HepG2 (cell line): ENCODE data around the gene TTPAL. TPM values are rescaled to one million over a fixed set of nuclear protein-coding genes. Genes with fewer than 3 reads are reported as not detected.
A peak's percentile ranks its signal among the peaks of the same experiment; 100 is the strongest.

Experiments
- ATAC-seq: fragments of 200-7000 bp; cut with Tn5 transposase; 3 replicates; pipeline ENCODE4 v1.9.1; 2020; ENCODE audit warnings: mild to moderate bottlenecking, moderate library complexity
- BruUV-seq: library from RNA; stranded (reverse); fragments of 400-500 nt; replicated peaks from 2 replicates; lab custom pipeline; 2021; lab: Mats Ljungman, UMichigan
- CTCF ChIA-PET: fragments of 300-600 bp; formaldehyde crosslinking; extraction: SDS; loops from one replicate; lab custom pipeline; 2021; ENCODE audit warnings: low total read pairs, inconsistent platforms, low intra/inter-chr PET ratio; lab: Yijun Ruan, JAX
- POLR2A ChIA-PET: fragments of 350-600 bp; sonication (Branson Sonifier 250); formaldehyde crosslinking; loops from one replicate; lab custom pipeline; 2020; ENCODE audit warnings: antibody characterized with exemption, inconsistent platforms; lab: Yijun Ruan, JAX
- DNase-seq: peaks from one replicate; pipeline ENCODE4 v3.0.0-alpha.2; 2015; ENCODE audit warnings: low spot score
- FAIRE-seq: peaks from 3 replicates; lab custom pipeline; 2011; peaks lifted over from hg19 to GRCh38; lab: Jason Lieb, UNC
- H2AFZ ChIP-seq: one replicate; pipeline ENCODE4 v1.6.1; 2011; ENCODE audit warnings: low read length, inconsistent platforms
- H3K27ac ChIP-seq: fragments of 300-600 bp; 3 replicates; pipeline ENCODE4 v1.8.0; 2011; ENCODE audit warnings: mixed run types, mild to moderate bottlenecking, mixed read lengths, low read length, inconsistent platforms; ENCODE audit not compliant: insufficient read depth; ENCODE audit errors: extremely low read length
- H3K27me3 ChIP-seq, 2 experiments: fragments of 200-600 bp in 1 of 2; 2 replicates in 1 of 2; 3 replicates in 1 of 2; pipeline versions ENCODE4 v1.6.0 to v1.8.0; 2011; ENCODE audit warnings: low read length in 2 of 2, mild to moderate bottlenecking in 2 of 2, moderate library complexity in 2 of 2, inconsistent platforms in 1 of 2; ENCODE audit not compliant: insufficient read depth in 2 of 2, control insufficient read depth in 1 of 2
- H3K36me3 ChIP-seq, 2 experiments: fragments of 200-600 bp in 1 of 2; replicated peaks in 1 of 2; 2 replicates in 1 of 2; 3 replicates in 1 of 2; pipeline versions ENCODE4 v1.5.1 to v1.8.0; 2011; ENCODE audit warnings: low read length in 2 of 2, inconsistent platforms in 1 of 2; ENCODE audit not compliant: insufficient read depth in 2 of 2, control insufficient read depth in 1 of 2
- H3K4me1 ChIP-seq: 2 replicates; pipeline ENCODE4 v1.5.1; 2012; ENCODE audit warnings: low read length, inconsistent platforms; ENCODE audit not compliant: insufficient read depth
- H3K4me2 ChIP-seq: 2 replicates; pipeline ENCODE4 v1.6.0; 2011; ENCODE audit warnings: low read depth, low read length, inconsistent platforms
- H3K4me3 ChIP-seq, 3 experiments: fragments of 200-600 bp in 1 of 3; sonication (generic), shearing (Covaris generic) in 1 of 3; replicated peaks in 1 of 3; 2 replicates each; pipeline ENCODE4 v1.5.1; 2011 to 2016; ENCODE audit warnings: low read length in 3 of 3, inconsistent platforms in 2 of 3, low read depth in 2 of 3, mild to moderate bottlenecking in 2 of 3, control low read depth in 1 of 3, mixed read lengths in 1 of 3; ENCODE audit not compliant: insufficient read depth in 1 of 3
- H3K79me2 ChIP-seq: one replicate; pipeline ENCODE4 v1.6.1; 2011; ENCODE audit warnings: low read length, inconsistent platforms; ENCODE audit not compliant: insufficient read depth
- H3K9ac ChIP-seq: 2 replicates; pipeline ENCODE4 v1.6.0; 2011; ENCODE audit warnings: mild to moderate bottlenecking, low read depth, low read length, inconsistent platforms; ENCODE audit not compliant: insufficient read depth
- H3K9me3 ChIP-seq: 2 replicates; pipeline ENCODE4 v1.5.1; 2012; ENCODE audit warnings: mild to moderate bottlenecking, low read length
- H4K20me1 ChIP-seq: 2 replicates; pipeline ENCODE4 v1.6.0; 2011; ENCODE audit warnings: inconsistent platforms, mild to moderate bottlenecking, low read length, moderate library complexity; ENCODE audit not compliant: insufficient read depth
- ARNTL ChIP-seq: sonication (generic); formaldehyde crosslinking; IDR thresholded peaks from 2 replicates; pipeline ENCODE4 v1.4.0; 2020; ENCODE audit warnings: mild to moderate bottlenecking, missing genetic modification reagents
- CCDC6 ChIP-seq: sonication (generic); formaldehyde crosslinking; IDR thresholded peaks from 2 replicates; pipeline ENCODE4 v1.8.1; 2022; ENCODE audit warnings: mild to moderate bottlenecking, missing genetic modification reagents, moderate library complexity
- FOXA1 ChIP-seq, 2 experiments: fragments of 450-650 bp in 1 of 2; sonication (generic) in 1 of 2; formaldehyde crosslinking in 1 of 2; IDR thresholded peaks; 2 replicates each; pipeline versions ENCODE4 v1.4.0 to v1.6.1; 2016 to 2020; ENCODE audit warnings: missing genetic modification reagents in 1 of 2
- KLF15 ChIP-seq: sonication (generic); formaldehyde crosslinking; IDR thresholded peaks from 2 replicates; pipeline ENCODE4 v1.8.1; 2023; ENCODE audit warnings: borderline replicate concordance, mild to moderate bottlenecking, inconsistent platforms, missing genetic modification reagents, mixed read lengths
- PAX8 ChIP-seq: sonication (generic); formaldehyde crosslinking; IDR thresholded peaks from 2 replicates; pipeline ENCODE4 v1.8.0; 2022; ENCODE audit warnings: mild to moderate bottlenecking, missing genetic modification reagents, borderline replicate concordance
- SMC3 ChIP-seq: IDR thresholded peaks from 2 replicates; pipeline ENCODE4 v1.6.1; 2011; ENCODE audit warnings: low read length, improper control_type of control experiment
- TEAD3 ChIP-seq: optimal IDR thresholded peaks from 2 replicates; pipeline ENCODE3; 2016; ENCODE audit warnings: borderline replicate concordance
- THAP7 ChIP-seq: sonication (generic); formaldehyde crosslinking; IDR thresholded peaks from 2 replicates; pipeline ENCODE4 v1.8.1; 2023; ENCODE audit warnings: mild to moderate bottlenecking, missing genetic modification reagents
- TRAFD1 ChIP-seq: sonication (generic); formaldehyde crosslinking; IDR thresholded peaks from 2 replicates; pipeline ENCODE4 v1.5.1; 2020; ENCODE audit warnings: missing genetic modification reagents, mild to moderate bottlenecking, borderline replicate concordance
- XRCC5 ChIP-seq: fragments of 200-400 bp; formaldehyde crosslinking; optimal IDR thresholded peaks from 2 replicates; pipeline ENCODE3; 2017; ENCODE audit warnings: mild to moderate bottlenecking, low read length
- ZNF451 ChIP-seq: sonication (generic); formaldehyde crosslinking; IDR thresholded peaks from 2 replicates; pipeline ENCODE4 v1.5.0; 2020; ENCODE audit warnings: mild to moderate bottlenecking, missing genetic modification reagents
- ZNF776 ChIP-seq: sonication (generic); formaldehyde crosslinking; IDR thresholded peaks from 2 replicates; pipeline ENCODE4 v1.4.0; 2020; ENCODE audit warnings: mild to moderate bottlenecking, missing genetic modification reagents
- ZSCAN21 ChIP-seq: sonication (generic); formaldehyde crosslinking; IDR thresholded peaks from 2 replicates; pipeline ENCODE4 v1.8.0; 2022; ENCODE audit warnings: mild to moderate bottlenecking, missing genetic modification reagents, moderate library complexity, borderline replicate concordance
- WGBS: methylation state at CpG from one replicate; pipeline ENCODE4 v1.1.6; 2017; ENCODE audit warnings: low lambda C conversion rate; 5-methylcytosine and 5-hydroxymethylcytosine counted together
- in situ Hi-C: cut with HindIII; loops from 2 replicates; pipeline ENCODE4 v1.10.0; 2017; ENCODE audit warnings: low pct_unique_long_range_greater_than_20kb; ENCODE audit not compliant: extremely low pct_ligation_motif_present
- intact Hi-C: fragments of 100-400 bp; cut with micrococcal nuclease; formaldehyde crosslinking; loops from one replicate; pipeline ENCODE4 v1.10.0; 2022; ENCODE audit not compliant: unreplicated experiment
- polyA plus RNA-seq, 8 experiments: library from polyadenylated mRNA; depleted of rRNA in 3 of 8; stranded (reverse) in 7 of 8; unstranded in 1 of 8; fragments of >200 nt; fragmentation: Illumina TruSeq in 4 of 8; extraction: Trizol in 4 of 8; gene quantifications; 2 replicates each; pipeline versions ENCODE4 v1.2.1 to v1.2.3, GENCODE V29; 2011 to 2016; ENCODE audit warnings: low read depth in 4 of 8, missing spikeins in 1 of 8, mixed read lengths in 1 of 8; ENCODE audit not compliant: insufficient read depth in 1 of 8
- total RNA-seq, 5 experiments: library from RNA; depleted of rRNA; stranded (reverse); fragments of >200 nt; fragmentation: Illumina TruSeq; extraction: Trizol; gene quantifications; 2 replicates each; pipeline ENCODE4 v1.2.3, GENCODE V29; 2016; ENCODE audit warnings: low read depth in 1 of 5
- TF ChIP-seq, protein P1 (sequence below): sonication (generic); formaldehyde crosslinking; IDR thresholded peaks from 2 replicates; pipeline ENCODE4 v1.4.0; 2020; ENCODE audit warnings: mild to moderate bottlenecking, missing genetic modification reagents

Gene TTPAL
- total and polyA plus RNA-seq, 2 of the 13 experiments (the other 11 are each of a cell fraction or from before 2014, with no cell fraction given): 4.3 to 18.8 TPM

GRCh38 chr20:44447827-44448419 lies 27.8 kb upstream of the TTPAL start (continued):
- no peak for TF ChIP-seq KLF15 (CRISPR knock-in tag)
- TF ChIP-seq TRAFD1 (CRISPR knock-in tag): 0 out of 2 replicates have a peak, but pooled peaks have one; percentile 45

- no peak for FAIRE-seq
- TF ChIP-seq ZNF451 (CRISPR knock-in tag) (no peak), FOXA1 (IDR thresholded peaks at IDR 0.05) (no peak), FOXA1 (CRISPR knock-in tag; IDR thresholded peaks at IDR 0.05) (peak; percentile 61; the same call in 1 of the 2 replicates), THAP7 (0 out of 2 replicates have a peak, but pooled peaks have one; percentile 52), ZSCAN21 (CRISPR knock-in tag) (0 out of 2 replicates have a peak, but pooled peaks have one; percentile 57), ARNTL (0 out of 2 replicates have a peak, but pooled peaks have one; percentile 29), CCDC6 (CRISPR knock-in tag) (0 out of 2 replicates have a peak, but pooled peaks have one; percentile 51), TEAD3 (CRISPR knock-in tag) (peak; percentile 27), SMC3 (peak; percentile 68), PAX8 (CRISPR knock-in tag) (no peak), XRCC5 (peak; percentile 59), ZNF776 (no peak)
- TF ChIP-seq, protein P1, sequence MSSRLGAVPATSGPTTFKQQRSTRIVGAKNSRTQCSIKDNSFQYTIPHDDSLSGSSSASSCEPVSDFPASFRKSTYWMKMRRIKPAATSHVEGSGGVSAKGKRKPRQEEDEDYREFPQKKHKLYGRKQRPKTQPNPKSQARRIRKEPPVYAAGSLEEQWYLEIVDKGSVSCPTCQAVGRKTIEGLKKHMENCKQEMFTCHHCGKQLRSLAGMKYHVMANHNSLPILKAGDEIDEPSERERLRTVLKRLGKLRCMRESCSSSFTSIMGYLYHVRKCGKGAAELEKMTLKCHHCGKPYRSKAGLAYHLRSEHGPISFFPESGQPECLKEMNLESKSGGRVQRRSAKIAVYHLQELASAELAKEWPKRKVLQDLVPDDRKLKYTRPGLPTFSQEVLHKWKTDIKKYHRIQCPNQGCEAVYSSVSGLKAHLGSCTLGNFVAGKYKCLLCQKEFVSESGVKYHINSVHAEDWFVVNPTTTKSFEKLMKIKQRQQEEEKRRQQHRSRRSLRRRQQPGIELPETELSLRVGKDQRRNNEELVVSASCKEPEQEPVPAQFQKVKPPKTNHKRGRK (CRISPR knock-in tag): no peak
These were observed 26.7 kb upstream of the TTPAL start for GRCh38 chr20:44448753-44449546.

More at GRCh38 chr20:44448753-44449546, 26.7 kb upstream of the TTPAL start:
- Histone ChIP-seq H3K27me3 (no peaks in the 10 kb centered on the region), H2AFZ (no peak overlapping the region), H3K4me2 (peak overlapping the region; percentile 14; the same call in 1 of the 2 replicates), H4K20me1 (no peaks in the 10 kb centered on the region), H3K4me3 (no peak overlapping the region), H3K9me3 (no peaks in the 10 kb centered on the region), H3K36me3 (no peaks in the 10 kb centered on the region), H3K79me2 (no peaks in the 10 kb centered on the region), H3K27ac (no peak overlapping the region), H3K9ac (no peak overlapping the region), H3K4me1 (peaks cover 69% of the 10 kb centered on the region)
- ChIA-PET CTCF (interaction anchor here (0.6 to 0.7 kb wide), 2 partner anchors 37 to 62 kb away, joined by 3 to 4 read pairs; no protein-coding TSS in a partner anchor), POLR2A (interaction anchor here (1.2 to 2.5 kb wide), 3 partner anchors 13 to 54 kb away, joined by 3 to 12 read pairs (median 8); no protein-coding TSS in a partner anchor)
- peak; percentile 54 for ATAC-seq
- peak; percentile 68 for DNase-seq
- WGBS: 51% methylated on average over 9 of the region's 9 CpGs
- in situ Hi-C loops: no loop called here
- BruUV-seq: no TSS peak
- intact Hi-C loops: loop anchor here (5.0 kb wide), 1 partner anchor 57 kb away; no protein-coding TSS in a partner anchor
